Stimulated activated CD4-positive, alpha-beta T cell treated with anti-CD3 and anti-CD28 coated beads, Interleukin-4, amount 100 ng/mL, for 4 hours (primary cell): ENCODE data around the gene SCN4B.
A peak's percentile ranks its signal among the peaks of the same experiment; 100 is the strongest.
"Not testable (repeated sequence)": the region's sequence is repeated elsewhere in the genome, so short reads cannot be mapped to it uniquely, and the experiment has no call there.

ENCODE experiments used
- DNase-seq, 2 experiments: peaks; one replicate each; pipeline ENCODE4 v3.0.0-alpha.2; 2020

SCN4B gene

GRCh38 chr11:118152552-118153471, at the start of gene SCN4B:
TSS of gene SCN4B (minus strand) at chr11:118152823. CDS start at chr11:118152673, 150 bp downstream.
- no peak for DNase-seq

- DNase-seq: no peak
Measured at GRCh38 chr11:118201966-118202365, 49.3 kb upstream of the SCN4B start.

- peak; percentile 19 to 68 for DNase-seq
Measured at GRCh38 chr11:118200901-118201680, 48.5 kb upstream of the SCN4B start.

GRCh38 chr11:118200497-118200896, 47.9 kb upstream of the SCN4B start:
- no peak for DNase-seq

- DNase-seq: no peak
Measured at GRCh38 chr11:118199135-118199534, 46.5 kb upstream of the SCN4B start.

DNA sequence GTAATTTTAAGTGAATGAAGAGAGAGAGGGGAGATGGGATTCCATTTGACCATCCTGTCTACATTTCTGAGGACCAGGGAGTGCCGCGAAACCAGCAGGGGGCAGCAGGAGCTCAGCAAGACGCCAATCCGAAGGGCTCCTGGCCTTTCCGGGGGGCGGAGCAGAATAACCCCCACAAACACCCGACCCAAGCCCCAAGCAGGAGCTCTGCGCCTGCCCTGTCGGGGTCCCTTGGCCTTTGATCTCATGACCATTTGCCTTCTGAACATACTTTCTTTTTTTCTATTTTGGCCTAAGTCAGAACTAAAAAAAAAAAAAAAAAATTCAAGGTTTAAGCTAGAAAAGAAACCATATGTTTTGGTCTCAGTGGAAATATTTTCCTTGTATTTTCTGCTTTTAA, 45.7 kb upstream of the SCN4B start:
- peak; percentile 80 to 85 for DNase-seq

- DNase-seq: no peak
Measured at GRCh38 chr11:118194835-118195627, 42.4 kb upstream of the SCN4B start.

- DNase-seq: no peak
Measured at GRCh38 chr11:118193910-118194566, 41.4 kb upstream of the SCN4B start.

- not testable (repeated sequence) for DNase-seq
Measured at GRCh38 chr11:118192817-118193216, 40.2 kb upstream of the SCN4B start.

GRCh38 chr11:118190942-118191506, 38.4 kb upstream of the SCN4B start:
- not testable (repeated sequence) for DNase-seq

DNA sequence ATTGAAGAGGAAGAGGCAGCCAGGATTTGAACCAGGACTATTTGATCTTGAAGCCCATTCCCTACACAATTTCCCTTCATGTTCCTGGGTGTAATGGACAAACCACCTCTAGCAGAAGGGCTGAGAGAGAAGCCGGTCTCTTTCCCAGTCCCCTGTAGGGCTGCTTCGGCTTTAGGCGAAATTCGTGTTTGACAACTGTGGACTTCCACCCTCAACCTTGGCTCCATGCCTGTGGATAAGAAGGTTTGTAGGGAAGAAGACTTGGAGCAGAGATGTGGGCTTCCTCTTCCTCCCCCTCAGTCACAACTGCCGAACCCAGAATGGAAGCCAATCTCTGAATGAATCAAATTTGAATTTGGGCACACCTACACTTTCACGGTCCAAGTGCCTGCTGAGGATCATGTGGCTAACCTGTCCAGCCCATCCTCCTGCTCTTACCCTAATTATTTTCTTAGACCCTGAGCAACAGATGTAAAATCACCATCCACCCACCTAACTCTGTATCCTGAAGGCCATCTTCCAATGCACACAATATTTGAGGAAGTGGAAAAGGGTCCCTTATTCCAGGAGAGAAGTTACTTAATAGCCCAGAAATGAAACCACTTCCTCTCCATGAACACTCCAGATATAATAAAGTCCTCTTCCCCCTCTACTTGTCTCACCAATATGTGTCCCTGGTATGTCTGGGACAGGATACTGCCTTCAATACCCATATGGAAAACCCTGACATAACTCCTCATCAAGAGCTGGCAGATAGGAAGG, 33.9 kb upstream of the SCN4B start:
- no peak for DNase-seq

DNA sequence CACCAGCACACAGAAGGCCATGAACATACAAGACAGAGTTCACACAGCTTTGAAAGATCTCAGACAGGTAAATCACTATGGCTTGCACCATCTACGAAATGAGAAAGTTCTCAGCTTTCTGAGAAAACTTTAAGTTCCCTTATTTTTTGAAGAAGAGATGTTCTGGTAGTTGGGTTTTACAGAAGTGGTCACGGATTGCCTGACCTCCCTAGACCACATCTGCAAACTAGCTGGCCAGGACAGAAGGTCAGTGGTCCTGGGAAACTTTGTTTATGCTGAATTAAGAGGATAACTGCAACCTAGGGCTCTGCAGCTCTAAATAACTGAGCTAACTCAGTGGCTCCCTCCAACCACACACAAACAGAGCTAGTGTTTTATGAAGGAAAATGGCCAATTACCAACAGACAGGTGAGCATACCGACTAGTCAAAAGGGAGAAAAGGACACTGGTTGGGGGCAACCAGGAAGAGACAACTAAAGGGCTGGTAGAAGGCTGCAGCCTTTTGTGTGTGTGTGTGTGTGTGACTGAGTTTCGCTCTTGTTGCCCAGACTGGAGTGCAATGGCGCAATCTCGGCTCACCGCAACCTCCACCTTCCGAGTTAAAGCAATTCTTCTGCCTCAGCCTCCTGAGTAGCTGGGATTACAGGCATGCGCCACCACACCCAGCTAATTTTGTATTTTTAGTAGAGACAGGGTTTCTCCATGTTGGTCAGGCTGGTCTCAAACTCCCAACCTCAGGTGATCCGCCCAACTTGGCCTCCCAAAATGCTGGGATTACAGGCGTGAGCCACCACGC, 32.4 kb upstream of the SCN4B start:
- no peak for DNase-seq

GRCh38 chr11:118183691-118184090, 31.1 kb upstream of the SCN4B start:
- DNase-seq: not testable (repeated sequence)

DNA sequence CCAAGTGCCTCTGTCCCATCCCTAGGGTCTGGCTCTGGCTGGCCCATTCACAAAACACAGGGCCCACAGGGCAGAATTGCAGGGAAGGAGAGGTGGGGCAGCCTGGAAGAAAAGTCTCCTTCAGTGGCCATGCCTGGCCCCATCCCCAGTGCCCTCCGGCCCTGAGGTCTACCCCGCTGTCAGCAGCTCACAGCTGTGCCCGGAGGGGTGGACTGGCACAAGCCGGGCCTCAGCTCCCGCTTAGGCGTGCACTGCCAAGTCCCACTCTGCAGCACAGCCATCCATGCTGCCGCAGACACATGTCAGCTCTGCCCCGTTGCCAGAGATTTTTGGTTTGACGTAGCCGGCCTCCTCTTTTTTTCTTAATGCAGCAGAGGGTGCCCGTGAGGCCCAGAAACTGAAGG, 27.7 kb upstream of the SCN4B start:
- DNase-seq: no peak

GRCh38 chr11:118176778-118177134, 24.1 kb upstream of the SCN4B start:
- DNase-seq: no peak

DNA sequence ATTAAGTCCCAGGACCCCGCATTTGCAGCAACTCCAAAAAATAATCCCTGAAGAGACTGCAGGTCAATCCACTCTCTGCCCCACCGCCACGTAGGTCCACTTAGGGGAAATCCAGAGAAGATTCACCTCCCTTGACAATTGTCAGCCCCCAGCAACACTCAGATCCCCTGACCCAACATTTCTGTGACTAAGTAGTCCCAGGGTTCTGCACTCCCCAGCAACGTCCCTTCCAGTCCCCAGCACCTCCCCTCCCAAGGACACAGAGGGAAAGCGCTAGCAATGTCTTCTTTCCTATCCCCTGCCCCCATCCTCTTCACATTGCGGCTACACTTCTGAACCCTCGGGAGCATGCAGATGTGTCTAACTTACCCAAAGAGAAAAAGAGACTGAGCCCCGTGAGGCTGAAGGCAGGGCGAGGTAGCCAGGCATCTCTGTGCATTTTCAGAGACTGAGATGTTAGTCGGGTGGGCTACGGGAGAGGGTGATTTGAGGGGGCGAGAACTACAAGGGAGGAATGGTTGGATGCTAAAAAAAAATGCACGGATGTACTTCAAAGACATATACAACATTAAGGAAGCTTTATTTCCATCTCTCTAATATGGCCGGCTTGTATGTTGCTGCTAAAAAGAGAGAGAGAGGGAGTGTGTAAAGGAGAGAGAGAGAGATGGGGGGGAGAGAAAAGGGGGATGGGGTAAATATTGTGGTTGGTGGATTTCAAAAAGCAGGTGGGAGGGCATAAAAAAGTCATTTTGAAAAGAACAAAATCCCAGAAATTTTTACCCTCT, 23.6 kb upstream of the SCN4B start, which contains the start of gene SCN2B:
SCN2B (minus strand) TSS at position 647 of the 785 bp plus-strand sequence; CDS start at position 439, 208 bp downstream.
- no peak for DNase-seq

DNA sequence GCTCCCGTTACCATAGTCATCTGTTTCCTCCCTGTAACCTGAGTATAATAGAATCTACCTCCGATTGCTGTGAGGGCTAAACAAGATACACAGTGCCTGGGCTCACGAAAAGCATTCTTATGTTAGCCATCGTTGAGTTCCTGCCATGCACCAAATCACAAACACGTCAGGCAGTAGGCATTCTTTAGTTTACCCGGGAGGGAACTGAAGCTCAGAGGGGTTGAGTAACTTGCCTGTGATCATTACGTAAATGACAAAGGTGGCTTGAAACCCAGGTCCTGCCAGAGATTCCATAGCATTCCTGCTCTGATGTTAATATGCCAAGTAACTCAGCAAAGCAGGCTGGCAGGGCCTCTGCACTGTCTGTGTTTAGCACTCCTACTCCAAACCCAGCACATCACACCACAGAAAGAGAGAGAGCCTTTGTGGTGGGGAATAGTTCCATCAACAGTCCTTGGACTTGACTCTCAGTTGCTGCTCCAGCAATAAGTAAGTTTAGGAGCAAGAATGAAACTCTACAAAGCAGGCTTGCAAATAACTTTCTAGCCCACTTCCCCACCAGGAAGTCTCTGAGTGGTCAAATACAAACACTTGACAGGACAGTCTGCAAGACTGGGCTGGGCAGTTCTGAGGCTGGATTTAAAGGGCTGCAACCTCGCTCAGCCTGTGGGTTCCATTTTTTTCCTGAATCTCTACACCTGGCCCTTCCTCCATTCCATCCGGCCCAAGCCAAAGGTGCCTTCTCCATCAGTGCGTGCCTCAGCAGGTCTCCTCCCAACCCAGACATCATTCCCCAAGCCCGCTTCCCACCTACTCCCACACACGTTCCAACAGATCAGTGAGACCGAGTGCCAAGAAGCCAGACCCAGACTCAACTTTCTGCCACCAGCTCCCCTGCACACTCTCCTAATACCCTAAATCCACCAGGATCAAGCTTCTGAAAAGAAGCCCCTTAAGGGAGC, 22.7 kb upstream of the SCN4B start:
- no peak for DNase-seq

DNA sequence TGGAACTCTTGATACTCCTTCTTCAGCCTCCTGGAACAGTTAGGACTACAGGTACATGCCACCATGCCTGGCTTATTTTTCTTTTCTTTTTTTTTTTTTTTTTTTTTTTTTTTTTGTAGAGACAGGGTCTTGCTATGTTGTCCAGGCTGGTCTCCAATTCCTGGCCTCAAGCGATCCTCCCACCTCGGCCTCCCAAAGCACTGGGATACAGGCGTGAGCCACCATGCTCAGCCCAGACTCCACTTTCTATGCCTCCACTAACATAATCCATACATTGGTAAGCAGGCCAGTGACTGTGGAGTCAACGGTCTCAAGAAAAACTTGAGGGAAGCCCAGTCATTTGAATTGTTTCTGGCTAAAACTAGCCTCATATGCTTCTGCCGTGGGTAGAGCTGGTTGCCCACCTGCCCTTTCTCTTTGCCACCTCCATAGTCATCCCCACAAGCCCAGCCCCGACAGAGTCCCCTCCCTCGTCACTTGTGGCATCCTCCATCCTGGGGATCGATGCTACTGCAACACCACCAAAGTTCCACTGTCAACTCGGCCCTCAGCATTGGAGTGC, 21.5 kb upstream of the SCN4B start:
- no peak for DNase-seq
